Renal cortical epithelial cell (primary cell): ENCODE results near the gene GDPGP1. TPM values are rescaled to one million over a fixed set of nuclear protein-coding genes. Genes with fewer than 3 reads are reported as not detected.
"Not testable (repeated sequence)": the region's sequence is repeated elsewhere in the genome, so short reads cannot be mapped to it uniquely, and the experiment has no call there.

Source experiments
- DNase-seq: peaks from one replicate; pipeline ENCODE4 v3.0.0-alpha.2; 2011; ENCODE audit warnings: low read depth
- total RNA-seq: library from RNA; depleted of rRNA; stranded (reverse); fragments of >200 nt; gene quantifications from 2 replicates; pipeline ENCODE4 v1.2.3, GENCODE V29; 2014

Gene GDPGP1
- total RNA-seq, 1 donor from 2014 or later = 19.0 TPM

DNA sequence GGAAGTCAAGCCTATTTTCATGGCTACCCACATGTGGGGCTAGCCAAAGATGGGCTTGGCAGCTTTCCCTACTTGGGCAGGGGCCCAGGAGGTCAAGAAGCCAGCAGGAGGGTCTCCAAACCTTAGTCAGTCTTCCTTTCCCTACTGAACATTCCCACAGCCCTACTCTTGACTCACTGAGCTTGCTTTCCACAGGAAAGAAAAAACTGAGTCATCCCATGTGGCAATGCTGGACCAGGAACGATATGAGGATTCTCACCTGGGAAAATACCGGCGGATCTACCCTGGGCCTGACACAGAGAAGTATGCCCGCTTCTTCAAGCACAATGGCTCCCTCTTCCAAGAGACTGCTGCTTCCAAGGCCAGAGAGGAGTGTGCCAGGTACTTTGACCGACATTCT is 27.8 kb downstream of the GDPGP1 start:
- peak; percentile 72 for DNase-seq

DNA sequence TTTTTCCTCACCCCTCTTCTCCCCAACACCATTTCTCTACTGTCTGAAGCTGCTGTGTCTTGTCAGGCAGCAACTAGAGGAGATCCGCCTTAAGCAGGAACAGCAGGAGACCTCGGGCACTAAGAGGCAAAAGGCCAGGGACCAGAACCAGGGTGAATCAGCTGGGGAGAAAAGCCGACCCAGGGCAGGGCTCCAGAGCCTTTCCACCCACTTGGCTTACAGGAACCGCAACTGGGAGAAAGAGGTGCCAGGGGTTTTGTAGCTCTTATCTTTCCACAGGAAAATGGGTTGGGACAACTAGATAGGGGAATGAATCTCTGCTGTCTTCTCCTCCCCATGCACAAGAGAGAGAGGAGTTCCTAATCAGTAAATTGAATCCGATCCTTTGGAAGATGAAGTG is 28.4 kb downstream of the GDPGP1 start:
- DNase-seq = no peak

DNA sequence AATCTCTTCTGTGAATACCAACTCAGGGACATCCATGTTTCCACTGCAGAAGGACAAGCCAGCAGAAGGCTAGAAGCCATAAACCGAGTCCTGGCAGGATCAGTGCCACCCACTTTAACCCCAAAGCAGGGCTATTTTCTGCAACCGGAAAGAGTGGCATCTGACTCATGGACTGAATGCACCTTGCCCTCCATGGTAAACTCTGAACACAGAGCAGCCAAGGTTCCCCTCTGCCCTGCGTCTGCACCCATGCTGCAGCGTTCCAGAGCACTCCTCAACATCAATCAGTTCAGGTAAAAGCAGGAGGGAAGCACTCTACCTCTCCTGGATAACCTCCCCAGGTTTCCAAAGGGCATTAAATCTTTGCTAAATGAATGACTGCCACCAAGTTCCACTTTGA is 30.7 kb downstream of the GDPGP1 start:
- DNase-seq = peak; percentile 50

DNA sequence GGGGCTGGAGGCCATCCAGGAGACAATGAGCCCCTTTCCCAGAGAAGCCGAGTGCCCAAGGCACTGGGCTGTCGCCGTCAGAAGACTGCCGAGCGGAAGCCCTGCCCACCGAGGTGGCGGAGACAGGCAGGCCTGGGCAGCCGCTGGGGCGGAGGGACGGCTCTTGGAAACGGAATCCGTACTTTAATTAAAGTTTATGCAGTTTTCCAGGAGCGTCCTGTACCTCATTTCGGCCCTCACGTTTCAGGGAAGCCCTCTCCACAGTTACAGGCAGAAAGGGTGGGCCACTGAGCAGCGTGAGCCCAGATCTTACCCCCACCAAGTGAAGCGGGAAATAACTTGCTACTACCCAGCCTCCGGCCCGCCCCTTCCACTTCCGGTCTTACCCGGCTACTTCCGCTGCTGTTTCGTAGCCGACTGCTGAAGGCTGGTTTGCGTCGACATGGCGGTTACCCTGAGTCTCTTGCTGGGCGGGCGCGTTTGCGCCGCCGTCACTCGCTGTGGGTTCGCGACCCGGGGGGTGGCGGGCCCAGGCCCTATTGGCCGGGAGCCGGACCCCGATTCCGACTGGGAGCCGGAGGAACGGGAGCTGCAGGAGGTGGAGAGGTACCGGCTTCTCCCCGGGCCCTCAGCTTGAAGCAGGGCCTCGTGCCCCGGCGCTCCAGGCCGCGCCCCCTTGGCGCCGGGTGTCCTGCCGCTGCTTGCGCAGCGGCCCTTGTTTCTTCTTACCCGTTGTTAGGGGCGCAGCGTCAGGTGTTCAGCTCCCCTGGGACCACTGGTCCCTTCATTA is 31.5 kb downstream of the GDPGP1 start, which contains the start of gene NGRN:
Gene NGRN, plus strand, starts transcription at position 402 of the 790 bp plus-strand sequence. Its CDS starts 41 bp downstream, at position 443.
- DNase-seq = peak; percentile 82

DNA sequence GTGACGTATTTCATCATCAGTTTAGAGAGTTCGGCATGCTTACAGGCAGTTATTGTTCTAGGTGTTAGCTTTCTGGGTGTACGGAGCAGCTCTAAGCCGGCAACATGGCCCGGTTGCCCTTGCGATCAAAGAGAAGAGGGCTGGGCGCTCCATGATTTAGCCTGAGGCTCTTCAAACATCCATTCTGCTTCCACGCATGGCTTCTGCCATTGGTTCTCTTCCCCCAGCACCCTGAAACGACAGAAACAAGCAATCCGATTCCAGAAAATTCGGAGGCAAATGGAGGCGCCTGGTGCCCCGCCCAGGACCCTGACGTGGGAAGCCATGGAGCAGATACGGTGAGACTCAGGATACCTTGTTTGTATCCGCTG is 32.0 kb downstream of the GDPGP1 start:
- DNase-seq = peak; percentile 16

DNA sequence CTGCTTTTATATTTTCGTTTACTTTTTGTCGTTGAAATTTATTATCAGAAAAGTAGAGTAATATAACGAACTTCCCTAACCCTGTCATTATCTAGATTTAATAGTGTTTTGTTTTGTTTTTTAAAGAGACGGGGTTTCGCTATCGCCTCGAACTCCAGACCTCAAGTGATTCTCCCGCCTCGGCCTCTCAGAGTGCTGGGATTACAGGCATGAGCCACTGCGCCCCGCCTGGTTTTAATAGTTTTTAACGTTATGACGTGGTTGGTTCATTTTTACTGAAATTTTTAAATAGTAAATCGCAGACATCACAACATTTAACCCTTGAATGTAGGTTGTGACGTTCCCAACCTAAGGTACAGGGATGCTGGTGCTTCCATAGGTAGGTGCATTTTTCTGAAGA is 32.5 kb downstream of the GDPGP1 start:
- no peak for DNase-seq

DNA sequence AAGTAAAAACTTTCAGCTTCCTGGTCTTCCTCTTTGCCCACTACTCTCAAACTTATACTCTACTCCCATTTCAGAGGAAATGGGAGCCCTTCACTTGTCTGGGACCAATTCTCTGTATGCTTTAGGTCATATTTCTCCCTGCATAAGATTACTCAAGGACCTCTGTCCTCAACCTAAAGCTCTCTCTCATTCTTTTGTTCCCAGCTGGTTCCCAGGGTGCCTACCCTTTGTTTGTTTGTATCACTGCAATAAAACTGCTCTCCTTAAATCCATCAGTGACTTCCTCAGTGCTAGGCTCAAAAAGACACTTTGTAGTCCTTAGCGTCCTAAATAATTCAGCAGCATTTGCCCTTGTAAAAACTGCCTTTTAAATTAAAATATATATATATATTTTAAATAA is 34.4 kb downstream of the GDPGP1 start:
- no peak for DNase-seq

DNA sequence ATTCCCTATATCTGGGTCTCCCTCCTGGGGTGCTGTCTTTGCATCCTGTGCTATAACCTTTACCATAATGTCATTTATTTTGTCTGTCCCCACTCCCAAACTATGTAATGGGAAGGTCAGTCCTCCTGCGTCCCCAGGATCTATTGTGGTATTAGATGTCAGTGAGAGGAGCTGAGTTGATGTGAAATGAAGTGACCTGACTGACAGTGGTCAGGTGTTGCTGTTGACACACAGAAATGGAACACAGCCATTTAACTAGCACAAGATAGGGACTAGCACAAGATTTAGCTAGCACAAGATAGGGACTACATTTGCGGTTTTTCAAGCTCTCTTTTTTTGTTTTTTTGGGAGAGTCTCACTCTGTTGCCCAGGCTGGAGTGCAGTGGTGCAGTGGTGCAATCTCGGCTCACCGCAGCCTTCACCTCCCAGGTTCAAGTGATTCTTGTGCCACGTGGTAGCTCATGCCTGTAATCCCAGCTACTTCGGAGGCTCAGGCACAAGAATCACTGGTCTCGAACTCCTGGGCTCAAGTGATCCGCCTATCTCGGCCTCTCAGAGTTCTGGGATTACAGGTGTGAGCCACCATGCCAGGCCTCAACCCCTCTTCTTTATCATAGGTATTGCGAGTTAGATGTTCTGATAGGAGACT is 36.6 kb downstream of the GDPGP1 start:
- no peak for DNase-seq

DNA sequence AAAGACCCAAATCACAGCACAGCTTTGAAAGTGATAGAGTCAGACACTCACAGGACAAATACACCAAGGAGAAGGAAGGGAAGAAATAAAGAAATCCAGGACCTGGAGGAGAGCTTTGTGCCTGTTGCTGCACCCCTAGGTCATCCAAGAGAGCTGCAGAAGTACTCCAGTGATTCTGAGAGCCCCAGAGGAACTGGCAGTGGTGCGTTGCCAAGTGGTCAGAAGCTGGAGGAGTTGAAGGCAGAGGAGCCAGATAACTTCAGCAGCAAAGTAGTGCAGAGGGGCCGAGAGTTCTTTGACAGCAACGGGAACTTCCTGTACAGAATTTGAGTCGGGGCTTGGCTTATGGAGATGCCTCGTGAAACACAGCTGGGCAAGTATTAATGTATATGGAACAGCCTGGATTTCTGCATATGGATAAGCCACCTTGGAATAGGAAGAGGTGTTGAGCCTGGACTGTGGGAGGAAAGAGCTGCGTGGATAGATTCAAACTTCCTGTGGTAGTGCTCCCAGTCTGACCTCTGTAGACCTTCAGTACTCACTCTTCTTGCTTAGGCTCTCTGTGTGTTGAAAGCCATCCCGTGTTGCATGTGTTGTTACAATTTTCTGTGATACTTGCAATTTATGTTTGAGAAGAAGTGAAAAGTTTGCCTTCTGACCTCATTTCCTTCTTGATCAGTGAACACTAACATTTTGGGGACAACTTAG is 37.6 kb downstream of the GDPGP1 start:
- DNase-seq = no peak

DNA sequence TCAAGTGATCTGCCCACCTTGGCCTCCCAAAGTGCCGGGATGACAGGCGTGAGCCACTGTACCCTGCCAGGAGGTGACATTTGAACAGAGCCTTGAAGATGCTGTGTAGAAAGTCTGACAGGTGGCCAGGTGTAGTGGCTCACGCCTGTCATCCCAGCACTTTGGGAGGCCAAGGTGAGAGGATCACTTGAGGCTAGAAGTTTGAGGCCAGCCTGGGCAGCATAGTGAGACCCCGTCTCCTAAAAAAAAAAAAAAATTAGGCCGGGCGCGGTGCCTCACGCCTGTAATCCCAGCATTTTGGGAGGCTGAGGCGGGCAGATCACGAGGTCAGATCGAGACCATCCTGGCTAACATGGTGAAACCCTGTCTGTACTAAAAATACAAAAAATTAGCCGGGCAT is 44.5 kb downstream of the GDPGP1 start:
- DNase-seq = not testable (repeated sequence)

DNA sequence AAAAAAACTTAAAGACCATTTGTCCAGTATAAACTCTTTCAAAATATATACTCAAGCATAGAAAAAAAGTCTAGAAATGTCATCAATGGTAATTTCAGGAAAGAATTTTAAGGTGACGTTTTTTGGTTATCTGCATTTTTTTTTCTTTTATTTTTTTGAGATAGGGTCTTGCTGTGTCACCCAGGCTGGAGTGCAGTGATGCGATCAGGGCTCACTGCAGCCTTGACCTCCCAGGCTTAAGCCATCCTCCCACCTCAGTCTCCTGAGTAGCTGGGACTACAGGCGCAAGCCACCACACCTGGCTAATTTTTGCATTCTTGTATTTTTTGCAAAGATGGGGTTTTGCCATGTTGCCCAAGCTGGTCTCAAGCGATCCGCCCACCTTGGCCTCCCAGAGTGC is 46.7 kb downstream of the GDPGP1 start:
- DNase-seq = not testable (repeated sequence)

DNA sequence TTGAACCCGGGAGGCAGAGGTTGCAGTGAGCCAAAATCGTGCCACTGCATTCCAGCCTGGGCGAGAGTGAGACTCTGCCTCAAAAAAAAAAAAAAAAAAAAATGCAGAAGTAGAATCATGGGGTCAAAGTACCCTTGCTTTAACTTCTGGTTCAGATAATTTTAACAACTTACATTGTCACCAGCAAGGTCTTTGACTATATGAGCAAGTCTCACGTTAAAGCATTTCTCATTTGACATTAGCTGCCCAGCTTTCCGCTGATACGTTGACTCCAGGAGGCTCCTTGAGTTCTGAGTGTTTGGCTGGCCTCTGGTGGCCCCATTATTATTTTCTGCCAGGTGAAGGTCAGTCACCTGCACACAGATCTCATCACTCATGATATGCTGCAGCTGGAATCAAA is 47.6 kb downstream of the GDPGP1 start:
- not testable (repeated sequence) for DNase-seq

DNA sequence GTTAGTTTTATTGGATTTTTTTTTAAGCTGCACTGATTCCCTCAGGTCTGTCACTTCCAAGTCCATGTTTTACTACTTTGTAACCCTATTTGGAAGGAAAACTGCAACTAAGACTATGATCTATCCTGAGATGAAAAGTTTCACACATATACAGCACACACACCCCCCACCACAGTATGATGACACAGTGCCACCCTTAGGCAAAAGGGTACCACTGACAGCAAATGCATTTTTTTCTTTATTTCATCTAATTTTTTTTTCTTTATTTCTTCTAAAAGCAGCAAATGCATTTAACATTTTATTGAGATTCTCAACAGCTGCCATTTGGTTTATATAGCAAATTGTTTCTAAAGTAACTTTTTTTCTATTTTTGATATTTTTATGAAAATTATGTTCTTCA is 52.7 kb downstream of the GDPGP1 start:
- DNase-seq = peak; percentile 45

DNA sequence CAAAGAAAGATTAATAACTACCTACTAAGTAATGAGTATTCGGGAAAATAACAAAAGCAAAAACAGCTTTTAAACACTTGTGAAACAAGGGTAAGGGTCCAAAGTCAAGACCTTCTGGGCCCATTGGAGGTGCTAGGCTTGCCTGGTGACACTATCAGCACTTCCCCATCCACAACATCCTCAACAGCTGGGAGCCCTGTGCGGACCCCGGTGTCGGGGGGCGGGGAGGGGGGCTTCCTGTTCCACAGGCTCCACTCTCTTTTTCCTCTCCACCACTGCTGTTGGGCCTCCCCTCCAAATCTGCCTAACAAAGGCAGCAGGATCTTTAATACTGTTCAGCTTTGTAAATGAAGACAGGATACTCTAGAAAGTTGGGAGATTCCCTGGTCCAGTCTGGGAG is 53.1 kb downstream of the GDPGP1 start:
- DNase-seq = no peak

DNA sequence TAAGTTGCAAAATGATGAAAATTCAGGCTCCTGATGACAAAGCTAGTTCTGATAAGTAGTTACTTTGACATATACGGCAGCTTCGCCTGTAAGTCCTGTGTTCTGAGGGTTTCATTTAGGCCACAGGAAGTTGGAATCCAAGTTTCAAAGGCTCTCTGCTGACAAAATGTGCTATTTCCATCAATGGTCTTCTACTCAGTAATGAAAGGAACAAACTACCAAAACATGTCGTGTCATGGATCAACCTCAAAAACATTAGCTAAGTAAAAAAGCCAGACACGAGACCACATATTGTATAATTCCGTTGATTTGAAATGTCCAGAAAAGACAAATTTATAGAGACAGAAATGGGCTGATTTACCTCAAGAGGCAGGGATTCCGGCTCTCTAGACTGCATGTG is 53.9 kb downstream of the GDPGP1 start:
- no peak for DNase-seq

DNA sequence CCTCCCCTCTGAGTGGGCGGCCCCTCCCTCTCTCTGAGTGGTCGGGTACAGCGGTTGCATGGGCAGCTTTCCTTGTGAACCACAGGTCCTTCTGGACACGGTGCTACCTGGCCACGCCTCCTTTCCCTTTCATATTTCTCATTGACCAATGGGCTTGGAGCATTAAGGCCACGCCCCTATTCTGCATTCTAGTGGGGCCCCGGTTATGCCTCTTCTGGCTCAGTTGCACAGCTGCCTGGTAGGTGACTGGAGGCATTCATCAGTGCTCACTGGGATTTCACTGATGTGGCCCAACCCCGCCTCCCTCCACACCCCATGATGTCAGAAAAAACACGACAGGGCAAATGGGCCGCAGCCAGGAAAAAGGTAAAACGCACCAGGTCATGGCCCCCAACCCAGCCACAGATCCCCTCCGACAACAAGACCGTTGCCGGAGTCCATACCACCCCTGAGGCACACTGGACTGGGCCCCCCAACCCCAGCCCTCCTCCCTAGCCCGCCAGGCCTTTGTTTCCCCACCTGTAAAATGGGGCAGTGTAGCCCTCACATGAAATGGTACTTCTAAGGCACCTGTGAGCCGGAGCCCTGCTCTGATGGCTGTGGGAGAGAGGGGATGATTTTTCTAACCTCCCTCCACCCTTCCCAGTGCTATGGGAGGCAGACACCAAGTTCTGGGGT is 57.8 kb downstream of the GDPGP1 start:
- DNase-seq = peak; percentile 23

DNA sequence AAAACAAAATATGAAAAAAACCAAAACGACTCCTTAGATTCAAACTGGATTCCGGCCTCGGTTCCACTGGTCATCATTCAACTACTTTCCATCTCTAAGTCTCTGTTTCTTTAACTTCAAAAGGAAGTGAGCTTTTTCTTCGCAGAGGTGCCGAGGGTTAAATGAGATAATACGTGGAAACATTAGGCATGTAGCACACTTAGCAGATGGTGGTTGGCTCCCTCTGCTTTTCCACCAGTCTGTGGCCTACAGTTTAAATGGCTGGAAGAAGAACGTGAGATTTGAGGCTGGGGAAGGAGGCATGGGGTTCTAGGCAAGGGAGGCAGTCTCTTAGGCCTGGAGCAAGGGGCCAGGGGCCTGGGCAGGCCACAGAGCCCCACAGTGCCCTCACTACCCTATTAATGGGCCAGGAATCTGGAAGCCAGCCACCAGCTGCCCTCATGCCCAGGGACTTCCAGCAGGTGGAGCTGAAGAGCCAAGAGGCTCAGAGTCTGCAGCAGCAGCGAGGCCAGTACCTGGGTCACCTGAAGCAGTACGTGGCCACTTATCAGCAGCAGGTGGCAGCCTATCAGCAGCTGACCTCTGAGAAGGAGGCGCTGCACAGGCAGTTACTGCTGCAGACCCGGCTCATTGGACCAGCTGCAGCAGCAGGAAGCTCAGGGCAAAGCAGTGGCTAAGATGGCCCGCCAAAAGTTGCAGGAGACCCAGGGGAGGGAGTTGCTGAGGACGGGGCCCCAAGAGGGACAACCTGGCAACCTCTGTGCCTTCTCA is 59.2 kb downstream of the GDPGP1 start:
- DNase-seq = peak; percentile 59

DNA sequence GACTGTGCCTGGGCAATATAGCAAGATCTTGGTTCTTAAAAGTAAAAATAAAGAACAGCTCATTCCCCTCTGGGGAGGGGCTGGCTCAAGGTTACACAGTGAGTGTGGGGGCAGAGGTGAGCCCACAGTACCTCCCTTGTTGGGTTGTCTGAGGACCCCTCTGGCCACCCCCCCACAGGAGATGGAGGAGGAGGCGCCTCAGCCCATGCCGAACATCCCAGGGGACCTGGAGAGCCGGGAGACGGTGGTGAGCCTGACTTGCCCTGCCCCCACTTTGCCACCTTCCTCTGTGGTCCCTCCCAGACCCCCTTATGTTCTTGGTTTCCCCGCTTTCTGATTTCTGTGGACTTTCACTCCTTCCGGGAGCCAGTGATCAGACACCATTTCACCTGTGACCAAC is 60.1 kb downstream of the GDPGP1 start:
- no peak for DNase-seq

DNA sequence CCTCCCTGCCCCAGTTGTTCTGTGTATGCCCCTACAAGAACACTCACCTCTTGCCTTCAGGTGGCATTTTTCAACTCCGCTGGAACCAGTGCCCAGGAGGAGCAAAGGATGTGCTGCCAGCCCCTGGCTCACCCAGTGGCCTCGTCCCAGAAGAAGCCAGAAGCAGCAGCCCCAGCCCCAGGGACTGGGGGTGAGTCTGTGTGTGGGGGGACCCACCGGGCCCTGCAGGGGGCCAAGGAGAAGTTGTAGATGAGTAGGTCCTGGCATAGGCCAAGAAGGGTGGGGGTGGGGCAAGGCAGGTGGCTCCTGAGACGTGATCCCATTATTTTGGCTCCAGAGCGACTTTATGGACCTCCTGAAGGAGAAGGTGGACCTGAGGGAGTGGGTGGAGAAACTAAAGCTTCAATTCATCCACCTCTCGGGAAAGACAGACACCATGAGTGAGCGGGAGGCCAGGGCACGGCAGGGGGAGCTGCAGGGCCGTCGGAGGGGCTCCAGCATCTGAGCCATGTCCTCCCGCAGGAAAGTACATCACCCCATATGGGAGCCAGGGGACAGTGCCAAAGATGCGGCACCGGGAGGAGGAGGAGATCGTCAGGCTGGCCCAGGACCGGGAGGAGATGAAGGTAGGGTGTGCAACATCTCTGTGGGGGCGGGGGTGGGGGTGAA is 60.7 kb downstream of the GDPGP1 start:
- DNase-seq = no peak

DNA sequence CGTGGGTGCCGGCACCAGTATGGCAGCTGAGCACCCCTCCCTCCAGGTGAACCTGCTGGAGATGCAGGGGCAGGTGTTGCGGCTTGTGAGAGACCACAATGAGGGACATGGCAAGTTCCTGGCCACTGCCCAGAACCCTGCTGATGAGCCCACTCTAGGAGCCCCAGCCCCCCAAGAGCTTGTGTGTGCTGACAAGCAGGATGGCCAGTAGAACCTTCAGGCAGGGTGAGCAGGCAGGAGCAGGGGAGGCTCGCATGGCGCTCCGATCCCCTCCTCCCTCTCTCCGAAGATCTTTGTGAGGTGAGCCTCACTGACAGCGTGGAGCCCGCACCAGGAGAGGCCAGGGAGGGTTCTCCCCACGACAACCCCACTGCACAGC is 61.2 kb downstream of the GDPGP1 start:
- DNase-seq = no peak
